ENCODE data around the gene INMT.

Gene INMT

DNA sequence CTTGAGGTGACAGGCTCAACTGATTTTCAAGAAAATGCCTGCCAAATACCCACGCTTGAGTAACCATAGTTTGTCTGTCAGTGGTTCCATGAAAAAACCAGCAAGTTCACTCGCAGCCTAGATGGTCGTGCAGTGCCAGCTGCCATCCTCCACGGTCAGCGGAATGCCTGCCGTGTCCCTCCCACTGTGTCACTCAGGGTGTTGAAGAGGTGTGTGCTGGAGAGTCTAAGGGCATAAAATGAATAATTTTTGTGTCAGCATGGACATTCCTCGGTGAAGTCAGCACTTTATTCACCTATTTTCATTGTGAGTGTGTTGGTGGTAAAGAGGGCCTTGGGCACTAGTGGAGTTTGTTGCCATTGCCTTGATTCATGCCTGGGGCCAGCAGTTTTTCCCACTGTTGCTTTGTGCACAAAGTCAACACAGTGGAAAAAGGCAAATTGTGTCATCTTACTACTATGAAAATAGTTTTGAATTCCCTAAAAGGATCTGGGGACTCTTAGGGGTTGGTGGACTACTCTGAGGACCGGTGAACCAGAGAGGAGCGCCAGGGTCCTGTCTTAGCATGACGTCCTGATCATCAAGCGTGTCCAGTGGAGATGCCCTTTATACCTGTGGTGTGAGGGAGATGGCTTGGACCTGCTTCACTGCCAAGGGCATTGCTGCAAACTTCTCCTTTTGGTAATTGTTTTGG lies 36.9 kb downstream of the INMT start:
- no peak for DNase-seq

DNA sequence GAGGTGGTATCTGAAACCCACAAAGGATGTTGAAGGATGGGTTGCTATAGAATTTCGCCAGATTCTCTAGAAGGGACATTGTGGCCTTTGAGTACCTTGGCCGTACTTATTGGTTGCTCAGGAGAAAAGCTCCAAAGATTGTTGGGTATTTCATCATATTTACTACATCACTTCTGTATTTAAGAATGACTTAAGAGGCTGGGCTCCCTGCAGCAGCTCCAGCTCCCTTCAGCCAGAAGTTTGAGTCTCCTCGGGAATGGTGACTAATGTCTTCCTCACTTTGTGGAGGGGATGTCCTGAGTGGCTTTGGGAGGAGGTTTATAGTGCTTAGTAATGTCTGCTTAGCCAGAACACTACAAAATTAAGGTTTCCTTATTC lies 37.4 kb downstream of the INMT start:
- DNase-seq: no peak

GRCh38 chr7:30790356-30790755 lies 38.4 kb downstream of the INMT start:
- no peak for DNase-seq

DNA sequence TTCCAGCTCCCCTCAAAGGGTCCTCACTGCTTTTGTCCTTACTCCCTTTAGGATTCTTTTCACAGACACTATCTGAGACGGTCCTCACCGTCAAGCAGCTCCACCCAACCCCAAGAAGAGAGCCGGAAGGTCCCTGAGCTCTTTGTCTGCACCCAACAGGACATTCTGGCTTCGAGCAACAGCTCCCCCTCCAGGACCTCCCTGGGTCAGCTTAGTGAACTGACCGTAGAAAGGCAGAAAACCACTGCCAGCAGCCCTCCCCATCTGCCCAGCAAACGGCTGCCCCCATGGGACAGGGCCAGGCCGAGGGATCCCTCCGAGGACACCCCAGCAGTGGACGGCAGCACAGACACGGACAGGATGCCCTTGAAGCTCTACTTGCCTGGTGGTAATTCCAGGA lies 39.2 kb downstream of the INMT start:
- DNase-seq: no peak

DNA sequence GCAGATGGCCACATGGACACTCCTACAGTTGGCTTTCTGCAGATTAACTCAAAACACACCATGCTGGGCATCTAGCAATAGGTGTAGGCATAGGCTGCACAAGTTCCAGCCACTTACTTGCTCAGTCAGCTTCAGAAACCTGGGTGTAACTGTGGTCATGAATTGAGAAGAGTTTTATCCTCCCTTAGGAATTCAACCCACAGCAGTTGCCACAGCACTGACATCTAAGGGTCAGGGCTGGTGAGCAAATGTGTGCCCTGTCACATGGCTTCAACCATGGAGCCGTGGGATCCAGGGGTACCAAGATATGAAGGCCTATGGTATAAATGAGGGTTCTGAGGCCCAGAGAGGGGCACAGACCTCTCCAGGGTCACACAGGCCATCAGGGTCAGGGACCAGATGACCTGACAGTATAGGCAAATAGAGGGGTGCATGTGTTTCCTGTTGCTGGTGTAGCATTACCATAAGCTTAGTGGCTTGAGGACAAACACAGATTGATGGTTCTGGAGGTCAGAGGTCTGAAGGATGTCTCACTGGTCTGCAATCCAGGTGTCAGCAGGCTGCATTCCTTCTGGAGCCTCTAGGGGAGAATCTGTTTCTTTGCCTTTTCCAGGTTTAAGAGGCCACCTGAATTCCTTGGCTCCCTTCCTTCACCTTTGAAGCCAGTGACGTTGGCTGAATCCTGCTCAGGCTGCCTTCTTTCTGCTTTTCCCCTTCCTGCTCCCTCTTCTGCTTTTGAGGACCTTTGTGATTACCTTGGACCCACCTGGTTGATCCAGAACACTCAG lies 43.4 kb downstream of the INMT start:
- DNase-seq: no peak

DNA sequence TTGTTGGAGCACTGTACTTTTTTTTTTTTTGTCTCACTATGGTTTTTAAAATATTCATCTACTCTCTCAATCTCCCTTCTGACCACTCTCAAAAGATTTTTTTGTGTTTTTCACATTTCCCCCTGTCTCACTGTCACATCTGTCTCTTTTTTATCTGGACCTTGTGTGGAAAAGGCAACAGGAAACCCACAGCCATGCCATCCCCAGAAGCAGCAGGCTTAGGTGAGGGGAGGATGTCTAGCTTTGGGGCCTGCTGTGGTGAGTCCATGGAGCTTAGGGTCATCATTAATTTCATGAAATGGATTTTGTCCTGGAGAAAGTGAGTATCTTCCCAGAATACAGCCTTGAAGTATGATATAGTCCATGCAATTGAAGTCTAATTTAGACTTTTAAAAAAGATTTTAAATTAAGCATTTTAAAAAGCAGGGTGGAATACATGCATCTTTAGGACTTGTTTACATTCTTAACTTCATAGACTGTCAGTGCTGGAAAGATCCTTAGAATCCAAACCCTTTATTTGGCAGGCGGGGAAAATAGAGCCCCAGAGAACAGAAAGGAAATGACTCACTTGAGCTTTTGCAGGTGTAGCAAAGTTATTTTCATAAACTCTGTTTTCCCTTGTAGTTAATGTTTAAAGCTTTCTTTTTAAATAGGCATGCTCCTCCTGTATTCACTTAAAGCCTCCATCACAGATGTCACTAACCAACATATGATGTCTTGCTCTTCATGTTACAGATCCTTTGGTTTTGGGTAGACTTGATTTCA lies 44.4 kb downstream of the INMT start:
- DNase-seq: peak; percentile 74

GRCh38 chr7:30797176-30798040 lies 45.5 kb downstream of the INMT start:
- DNase-seq: no peak

- DNase-seq: no peak
These were observed 47.5 kb downstream of the INMT start for GRCh38 chr7:30799206-30799975.

- no peak for DNase-seq
These were observed 48.2 kb downstream of the INMT start for GRCh38 chr7:30799976-30800661.

DNA sequence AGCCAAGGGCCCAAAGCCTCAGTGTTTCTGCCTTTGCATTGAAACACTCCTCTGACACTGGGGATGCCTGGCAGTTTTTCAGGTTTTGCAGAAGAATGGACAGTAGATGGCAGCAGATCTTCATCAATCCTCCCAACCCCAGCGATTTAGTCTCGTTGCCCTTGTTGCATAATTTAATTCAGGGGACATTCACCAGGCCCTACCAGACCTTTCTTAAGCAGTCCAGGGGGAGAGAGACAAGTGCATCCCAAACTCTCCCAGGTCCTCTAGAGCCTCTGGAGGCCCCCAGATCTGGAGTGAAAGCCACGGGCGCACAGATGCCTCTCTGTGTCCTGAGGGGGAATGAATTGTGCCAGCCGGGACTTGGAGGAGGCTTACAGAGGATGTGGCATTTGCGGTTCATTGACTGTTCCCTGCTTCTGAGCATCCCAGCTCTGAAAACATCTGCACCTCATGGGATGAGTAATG lies 48.9 kb downstream of the INMT start:
- peak; percentile 85 for DNase-seq

DNA sequence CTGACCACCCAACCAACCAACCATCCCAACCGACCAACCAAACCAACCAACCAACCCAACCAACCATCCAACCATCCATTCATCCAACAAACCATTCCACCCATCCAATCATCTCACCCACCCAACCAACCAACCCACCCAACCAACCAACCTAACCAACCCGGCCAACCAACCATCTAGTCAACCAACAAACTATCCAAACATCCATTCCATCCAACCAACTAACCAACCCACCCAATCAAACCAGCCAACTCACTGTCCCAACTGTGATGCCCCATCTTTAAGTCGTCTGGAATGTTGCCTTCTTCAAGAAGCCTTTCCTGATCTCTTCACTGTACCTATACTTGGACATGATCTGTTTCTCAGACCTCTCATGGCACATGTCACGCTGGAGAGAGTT lies 50.9 kb downstream of the INMT start:
- no peak for DNase-seq

DNA sequence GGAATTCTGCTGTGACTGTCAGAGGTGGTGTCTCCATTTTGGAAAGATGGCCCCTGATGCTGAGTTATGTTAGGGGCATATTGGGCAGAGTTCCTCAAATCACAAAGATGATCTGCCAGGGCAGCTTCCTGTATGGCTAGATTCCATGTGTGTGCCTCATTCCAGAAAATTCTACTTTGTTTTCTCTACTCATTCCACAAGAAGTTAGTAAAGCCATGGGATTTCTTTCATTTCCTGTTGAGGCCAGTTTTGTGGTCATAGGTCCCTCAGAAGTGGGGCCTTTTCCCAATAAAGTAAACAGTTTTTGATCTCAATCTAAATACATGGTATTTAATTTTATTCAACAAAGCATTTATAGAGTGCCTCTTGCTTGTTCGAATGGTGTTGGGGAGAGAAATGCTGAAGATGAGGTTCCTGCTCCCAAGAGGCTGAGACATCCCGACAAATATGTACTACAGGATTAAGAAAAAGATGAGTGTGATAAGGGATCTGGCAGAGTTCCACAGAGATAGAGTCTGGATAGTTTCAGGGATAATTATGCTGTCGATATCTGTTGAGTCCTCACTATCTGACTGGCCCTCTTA lies 52.2 kb downstream of the INMT start:
- DNase-seq: no peak

DNA sequence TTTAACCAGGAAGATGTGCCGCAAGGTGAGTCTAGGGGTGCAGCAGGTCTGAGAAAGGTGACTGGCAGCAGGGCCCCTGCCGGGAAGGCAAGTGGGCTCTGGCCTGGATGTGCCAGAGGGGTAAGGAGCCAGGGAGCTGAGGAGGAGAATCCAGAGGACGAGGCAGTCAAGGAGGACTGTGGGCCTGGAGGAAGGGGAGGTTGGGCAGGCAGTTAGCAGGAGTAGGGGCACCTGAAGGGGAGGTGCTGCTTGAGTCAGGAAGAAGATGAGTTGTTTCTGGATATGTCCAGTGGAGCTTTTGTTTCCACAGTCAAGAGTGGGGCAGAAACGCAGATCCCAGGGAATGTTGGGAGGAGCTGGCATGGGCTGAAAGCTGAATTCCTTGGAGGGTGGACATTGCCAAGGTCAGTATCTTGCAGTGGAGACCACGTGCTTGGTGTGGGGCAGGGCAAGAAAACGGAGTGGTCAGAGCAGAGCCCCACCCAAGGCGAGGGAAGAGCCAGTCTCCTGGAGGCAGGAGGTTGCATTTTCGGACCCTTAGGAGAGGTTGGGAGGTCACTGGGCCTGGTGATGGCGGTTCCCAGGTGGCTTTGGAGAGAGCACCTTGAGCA lies 53.3 kb downstream of the INMT start:
- no peak for DNase-seq

GRCh38 chr7:30805931-30806330 lies 54.0 kb downstream of the INMT start:
- DNase-seq: no peak

All from femur (tissue), 1 donor.